OCI-LY7 (cell line): ENCODE results near the gene SSBP4.

Experiments used
- EZH2phosphoT487 ChIP-seq: fragments of 200-600 bp; sonication (generic); IDR thresholded peaks from 2 replicates; pipeline ENCODE4 v1.6.1; 2018; ENCODE audit warnings: low read depth, borderline replicate concordance, mild to moderate bottlenecking, mixed run types, antibody characterized with exemption, low read length, moderate library complexity, mixed read lengths
- TF ChIP-seq, protein P1 (sequence below): fragments of 200-600 bp; sonication (generic); conservative IDR thresholded peaks from 2 replicates; pipeline ENCODE4 v1.5.1; 2014; ENCODE audit warnings: mild to moderate bottlenecking, antibody characterized with exemption, low read length, moderate library complexity, mixed read lengths

DNA sequence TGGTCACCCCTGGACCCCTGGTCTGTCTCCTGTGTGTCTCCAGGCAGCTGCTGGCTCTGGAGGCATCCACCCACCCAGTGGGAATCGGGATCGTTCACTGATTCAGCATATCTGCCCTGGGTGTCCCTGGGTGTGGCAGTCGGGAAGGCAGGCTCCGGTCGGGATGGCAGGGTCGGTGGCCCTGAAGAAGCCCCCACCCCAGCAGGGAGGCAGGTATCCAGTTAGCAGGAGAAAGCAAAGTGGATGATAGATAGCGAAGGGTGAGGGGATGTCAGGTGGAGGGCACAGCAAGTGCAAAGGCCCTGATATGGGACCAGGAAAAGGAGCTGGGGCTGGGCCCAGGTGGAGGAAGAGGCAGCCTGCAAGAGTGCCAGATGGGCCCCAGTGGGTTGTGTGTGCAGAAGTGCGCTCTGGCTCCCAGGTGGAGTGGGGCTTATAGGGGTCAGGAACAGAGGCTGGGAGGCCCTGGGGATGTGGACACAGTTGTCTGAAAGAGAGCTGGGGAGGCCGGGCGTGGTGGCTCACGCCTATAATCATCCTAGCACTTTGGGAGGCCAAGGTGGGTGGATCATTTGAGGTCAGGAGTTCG is 2.3 kb downstream of the SSBP4 start:
- TF ChIP-seq, protein P1, sequence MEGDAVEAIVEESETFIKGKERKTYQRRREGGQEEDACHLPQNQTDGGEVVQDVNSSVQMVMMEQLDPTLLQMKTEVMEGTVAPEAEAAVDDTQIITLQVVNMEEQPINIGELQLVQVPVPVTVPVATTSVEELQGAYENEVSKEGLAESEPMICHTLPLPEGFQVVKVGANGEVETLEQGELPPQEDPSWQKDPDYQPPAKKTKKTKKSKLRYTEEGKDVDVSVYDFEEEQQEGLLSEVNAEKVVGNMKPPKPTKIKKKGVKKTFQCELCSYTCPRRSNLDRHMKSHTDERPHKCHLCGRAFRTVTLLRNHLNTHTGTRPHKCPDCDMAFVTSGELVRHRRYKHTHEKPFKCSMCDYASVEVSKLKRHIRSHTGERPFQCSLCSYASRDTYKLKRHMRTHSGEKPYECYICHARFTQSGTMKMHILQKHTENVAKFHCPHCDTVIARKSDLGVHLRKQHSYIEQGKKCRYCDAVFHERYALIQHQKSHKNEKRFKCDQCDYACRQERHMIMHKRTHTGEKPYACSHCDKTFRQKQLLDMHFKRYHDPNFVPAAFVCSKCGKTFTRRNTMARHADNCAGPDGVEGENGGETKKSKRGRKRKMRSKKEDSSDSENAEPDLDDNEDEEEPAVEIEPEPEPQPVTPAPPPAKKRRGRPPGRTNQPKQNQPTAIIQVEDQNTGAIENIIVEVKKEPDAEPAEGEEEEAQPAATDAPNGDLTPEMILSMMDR: no peak
- no peak for TF ChIP-seq EZH2phosphoT487
